NCI-H510A (cell line): ENCODE data around the gene NXN.

Source experiments
- DNase-seq: peaks from one replicate; lab custom pipeline; 2025; lab: John Stamatoyannopoulos, UW

The NXN gene

DNA sequence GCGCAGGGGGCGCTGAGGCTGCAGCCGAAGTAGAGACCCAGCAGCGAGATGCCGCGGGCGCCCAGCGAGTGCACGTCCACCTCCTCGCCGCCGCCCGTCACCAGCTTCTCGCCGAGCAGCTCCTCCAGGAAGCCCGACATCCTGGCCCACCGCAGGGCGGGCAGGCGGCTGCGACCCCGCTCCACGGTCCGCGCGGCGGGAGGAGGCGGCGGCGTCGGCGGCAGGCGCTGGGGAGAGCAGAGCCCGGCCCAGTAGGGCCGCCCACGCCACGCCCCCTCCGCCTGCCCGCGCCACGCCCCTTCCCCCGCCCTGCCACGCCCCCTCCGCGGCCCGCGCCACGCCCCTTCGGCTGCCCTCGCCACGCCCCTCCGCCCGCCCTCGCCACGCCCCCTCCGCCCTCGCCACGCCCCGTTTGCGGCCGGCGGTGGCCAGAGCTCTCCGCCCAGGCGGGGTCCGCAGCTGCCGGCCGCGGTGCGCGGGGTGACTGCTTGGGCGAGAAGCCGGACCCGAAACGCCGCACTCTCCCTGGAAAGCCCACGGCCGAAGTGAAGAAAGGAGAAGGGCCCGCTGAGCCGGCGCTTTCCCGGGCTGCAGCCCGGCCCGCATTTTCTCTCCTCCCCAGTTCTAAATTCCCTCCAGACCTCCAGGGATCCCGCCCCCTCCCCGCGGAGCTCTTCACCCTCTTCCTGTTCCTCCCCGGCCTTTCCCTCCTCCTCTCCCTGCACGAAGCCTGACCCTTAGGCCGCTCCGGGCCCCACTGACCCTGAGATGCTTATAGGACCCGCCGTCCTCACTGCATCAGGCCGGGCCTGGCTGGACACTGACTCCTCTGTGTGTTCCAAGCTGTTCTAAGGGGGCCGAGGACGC lies at the start of gene NXN:
Gene NXN (minus strand): TSS at position 238 of the 867 bp plus-strand sequence.
- DNase-seq = peak; percentile 29

DNA sequence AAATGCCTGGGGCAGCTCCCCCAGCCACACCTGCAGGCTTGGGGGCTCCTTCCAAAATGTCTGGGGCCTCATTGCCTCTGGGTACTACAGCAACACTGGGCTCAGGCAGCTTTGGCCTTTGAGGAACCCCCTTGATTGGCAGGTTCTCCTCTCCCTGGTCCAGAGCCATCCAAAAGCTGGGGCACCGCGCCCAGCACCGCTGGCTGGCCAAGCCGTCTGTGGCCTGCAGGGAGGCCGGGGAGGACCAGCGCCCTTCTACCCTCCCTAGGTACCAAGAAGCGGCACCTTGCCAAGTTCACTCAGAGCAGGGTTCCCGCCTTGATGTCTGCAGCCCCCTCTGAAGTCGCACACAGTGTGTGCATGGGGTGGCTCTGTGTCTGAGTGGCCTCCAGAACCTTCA lies 47.5 kb upstream of the NXN start:
- DNase-seq = no peak

DNA sequence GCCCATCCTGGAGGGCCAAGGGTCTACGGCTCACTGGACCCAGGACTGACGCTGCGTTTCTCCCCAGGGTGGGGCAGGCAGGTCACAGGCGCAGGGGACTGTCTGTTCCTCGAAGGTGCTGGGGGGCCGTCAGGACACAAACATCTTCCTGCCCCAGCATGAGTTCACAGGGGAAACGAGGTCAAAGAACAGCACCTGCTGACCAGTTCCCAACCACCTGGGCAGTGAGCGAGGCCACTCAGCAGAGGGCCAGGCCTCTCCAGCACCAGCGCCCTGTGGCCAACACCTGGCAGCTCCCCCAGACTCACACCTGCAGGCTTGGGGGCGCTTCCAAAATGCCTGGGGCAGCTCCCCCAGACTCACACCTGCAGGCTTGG lies 47.0 kb upstream of the NXN start:
- DNase-seq = no peak

DNA sequence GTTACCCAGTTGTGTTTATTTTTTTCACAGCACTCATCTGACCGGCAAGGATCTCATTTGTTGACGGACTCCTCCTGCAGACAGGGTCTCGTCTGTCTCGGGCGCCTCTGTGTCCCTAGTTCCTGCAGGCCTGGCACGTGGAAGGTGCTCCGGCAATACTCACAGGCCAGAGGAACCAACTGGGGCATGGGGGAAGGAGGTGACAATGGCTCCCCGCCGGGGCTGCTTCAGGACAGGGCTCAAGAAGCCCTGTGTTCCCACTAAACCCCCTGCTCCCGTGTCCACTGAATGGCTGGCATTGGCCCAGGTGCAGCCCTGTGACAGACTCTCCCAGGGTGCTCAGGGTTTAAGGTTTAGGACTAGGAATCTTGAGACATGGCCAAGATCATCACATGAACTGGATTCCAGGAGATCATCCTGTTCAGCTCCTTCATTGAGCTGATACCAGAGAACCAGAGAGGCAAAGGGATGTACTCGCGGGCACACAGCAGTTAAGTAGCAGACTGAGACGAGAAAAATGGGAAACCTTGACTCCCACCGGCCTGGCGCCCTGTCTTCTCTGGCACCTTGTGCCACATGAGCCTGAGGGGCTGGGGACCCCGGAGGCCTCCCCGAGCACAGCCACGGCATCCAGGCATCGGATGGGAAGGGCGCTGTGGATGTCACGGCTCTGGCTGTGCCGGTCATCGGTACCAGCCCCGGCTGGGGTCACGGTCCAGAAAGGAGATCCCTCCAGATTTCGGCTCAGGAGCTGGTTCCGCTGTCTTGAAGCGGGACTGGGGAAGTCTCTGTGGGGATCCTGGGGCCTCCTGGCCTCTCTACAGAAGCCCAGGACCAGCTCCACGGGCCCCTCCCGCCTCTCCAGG lies 46.4 kb upstream of the NXN start:
- DNase-seq = no peak

DNA sequence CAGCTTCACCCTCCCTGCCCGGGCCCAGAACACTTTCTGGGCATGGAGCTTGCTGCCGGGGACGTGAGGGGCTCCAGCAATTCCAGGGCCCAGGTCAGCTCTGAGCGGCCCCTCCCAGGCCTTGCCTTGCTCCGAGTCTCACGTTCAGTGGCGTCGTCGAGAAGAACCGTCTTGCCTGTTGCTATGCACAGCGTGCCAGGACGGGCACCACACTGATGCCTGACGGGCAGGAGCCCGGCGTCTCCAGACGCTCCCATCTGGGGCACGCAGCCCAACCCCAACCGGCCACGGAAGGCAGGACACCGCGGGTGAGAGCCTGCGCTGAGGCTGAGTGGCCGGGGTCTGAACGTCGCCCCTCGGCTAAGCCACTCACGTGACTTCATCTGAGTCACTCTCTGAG lies 44.5 kb upstream of the NXN start:
- no peak for DNase-seq

DNA sequence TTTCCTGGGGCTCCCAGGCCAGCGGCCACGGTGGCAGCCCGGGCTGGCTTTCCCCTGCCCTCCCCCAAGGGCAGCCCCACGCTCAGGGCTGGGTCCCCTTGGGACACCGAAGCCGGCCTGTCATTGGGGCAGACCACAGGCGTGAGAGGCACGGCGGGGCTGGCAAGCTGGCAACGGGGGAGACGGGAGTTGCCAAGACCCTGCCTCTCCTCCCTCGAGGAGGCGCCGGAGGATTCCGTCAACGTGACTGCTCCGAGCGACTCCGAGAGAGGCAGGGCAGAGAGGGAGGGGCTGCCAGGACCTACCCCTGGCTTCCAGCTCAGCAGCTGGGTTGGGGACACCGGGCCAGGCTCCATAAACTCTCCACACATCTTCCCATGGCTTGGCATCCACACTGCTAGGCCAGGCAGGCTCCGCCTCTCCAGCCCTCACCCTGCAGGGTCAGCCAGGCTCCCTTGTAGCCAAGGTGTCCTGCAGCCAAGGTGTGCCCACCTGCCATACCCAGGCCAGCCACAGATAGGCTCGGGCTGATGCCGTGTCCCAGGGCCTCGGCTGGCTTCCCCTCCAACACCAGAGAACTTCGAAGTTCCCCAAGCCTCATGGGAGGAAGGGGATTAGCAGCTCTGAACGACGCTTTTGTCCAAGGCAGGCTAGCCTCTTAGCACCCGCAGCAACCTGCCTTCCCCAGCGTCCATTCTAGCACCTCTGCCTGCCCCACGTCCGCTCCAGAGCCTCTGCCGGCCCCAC lies 42.9 kb upstream of the NXN start:
- DNase-seq = no peak

DNA sequence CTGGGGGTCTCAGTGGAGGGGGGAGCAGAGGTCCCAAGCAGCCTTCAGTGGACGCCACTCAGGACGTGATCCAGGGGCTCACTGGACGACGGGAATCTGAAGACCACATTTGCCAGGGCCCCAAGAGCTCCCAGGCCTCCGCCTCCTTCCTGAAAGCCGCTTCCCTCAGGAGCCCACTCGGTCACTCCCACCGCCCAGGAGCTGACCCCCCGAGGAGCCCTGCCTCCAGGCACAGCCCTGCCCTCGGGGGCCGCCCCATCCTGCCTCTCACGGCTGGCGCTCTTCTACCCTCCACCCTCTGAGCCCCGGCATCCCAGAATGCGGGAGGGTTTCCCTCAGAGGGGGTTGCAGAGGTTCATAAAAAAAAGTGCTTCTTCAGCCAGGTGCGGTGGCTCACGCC lies 41.6 kb upstream of the NXN start:
- DNase-seq = no peak

DNA sequence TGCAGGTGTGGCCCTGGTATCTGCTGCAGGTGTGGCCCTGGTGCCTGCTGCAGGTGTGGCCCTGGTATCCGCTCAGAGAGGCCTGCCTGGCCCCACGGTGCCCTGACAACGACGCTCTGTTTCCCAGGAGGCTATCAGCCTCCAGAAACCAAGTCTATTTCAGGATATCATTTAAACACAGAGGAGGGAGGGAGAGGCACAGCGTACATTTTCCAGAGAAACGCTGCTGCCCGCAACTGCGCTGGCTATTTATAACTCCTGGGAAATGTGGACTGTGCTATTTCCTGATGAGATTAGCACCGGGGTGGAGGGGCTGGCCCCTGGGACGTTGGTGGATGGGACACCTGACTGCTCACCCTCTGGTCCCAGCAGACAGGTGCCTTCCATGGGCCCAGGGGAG lies 39.9 kb upstream of the NXN start:
- DNase-seq = no peak

DNA sequence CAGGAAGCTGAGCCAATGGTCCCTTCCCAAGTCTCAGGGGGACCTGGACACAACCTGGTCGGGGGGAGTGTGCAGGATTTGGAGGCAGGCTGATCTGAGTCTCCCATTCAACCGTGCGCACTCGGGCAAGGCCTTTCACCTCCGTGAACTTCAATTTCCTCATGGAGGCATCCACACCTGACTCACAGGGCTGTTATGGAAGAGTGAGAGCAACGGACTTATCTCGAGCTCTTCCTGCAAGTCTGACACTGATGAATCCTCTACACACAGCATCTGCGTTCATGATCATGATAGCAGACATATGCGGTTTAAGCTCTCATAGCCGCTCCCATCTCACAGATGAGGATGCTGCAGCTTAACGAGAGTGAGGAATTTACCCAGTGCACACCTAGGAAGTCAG lies 39.0 kb upstream of the NXN start:
- DNase-seq = no peak

DNA sequence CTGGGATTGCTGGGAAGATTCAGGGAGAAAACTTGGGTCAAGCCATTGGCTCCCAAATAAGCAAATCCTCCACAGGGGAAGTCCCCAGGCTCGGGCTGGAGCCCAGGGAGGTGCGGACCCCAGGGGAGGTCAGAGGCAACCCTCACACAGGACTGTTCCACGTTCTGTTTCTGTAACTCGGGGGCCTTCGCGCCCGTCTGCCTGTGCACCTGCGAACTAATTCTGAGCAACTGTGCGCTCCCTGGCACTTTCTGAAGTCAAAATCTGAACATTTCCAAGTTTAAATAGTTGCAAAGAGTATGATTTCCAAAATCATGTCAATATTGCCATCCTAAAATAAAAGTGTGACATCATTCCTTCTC lies 34.1 kb upstream of the NXN start:
- no peak for DNase-seq

DNA sequence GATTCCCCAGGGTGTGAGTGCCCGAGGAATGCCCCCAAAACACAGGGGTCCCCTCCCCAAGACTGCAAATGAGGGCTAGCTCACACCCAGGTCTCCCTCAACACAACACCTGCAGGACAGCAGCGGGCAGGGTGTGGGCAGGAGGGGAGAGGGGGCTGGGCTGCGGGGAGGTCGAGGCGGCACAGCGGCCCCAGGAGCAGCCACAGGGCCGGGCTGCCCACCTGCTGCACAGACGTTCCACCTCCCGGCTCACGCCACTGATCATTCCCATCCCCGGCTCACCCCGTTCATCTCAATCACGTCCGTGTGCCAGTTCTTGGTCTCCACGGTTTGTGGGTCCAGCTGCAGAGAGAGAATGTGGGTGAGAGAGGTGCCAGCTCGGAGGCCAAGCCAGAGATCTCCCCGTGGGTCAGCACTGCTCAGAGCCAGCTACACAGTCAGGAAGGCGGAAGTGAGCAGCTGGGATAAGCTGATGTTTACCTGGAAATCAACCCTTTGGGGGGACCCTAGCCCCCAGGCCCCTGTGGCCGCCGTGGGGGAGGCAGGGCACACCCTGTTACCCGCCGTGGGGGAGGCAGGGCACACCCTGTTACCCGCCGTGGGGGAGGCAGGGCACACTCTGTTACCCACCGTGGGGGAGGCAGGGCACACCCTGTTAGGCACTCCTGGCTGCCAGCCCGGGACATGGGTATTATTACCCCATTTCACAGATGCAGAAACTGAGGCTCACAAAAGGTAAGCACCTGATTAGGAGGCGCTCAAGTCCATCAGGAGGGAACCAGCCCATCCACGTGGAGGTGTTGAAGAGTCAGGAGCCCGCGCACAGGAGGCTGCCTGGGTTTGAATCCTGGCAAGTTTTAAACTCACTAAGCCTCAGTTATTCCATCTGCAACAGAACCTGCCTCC lies 33.5 kb upstream of the NXN start:
- no peak for DNase-seq

DNA sequence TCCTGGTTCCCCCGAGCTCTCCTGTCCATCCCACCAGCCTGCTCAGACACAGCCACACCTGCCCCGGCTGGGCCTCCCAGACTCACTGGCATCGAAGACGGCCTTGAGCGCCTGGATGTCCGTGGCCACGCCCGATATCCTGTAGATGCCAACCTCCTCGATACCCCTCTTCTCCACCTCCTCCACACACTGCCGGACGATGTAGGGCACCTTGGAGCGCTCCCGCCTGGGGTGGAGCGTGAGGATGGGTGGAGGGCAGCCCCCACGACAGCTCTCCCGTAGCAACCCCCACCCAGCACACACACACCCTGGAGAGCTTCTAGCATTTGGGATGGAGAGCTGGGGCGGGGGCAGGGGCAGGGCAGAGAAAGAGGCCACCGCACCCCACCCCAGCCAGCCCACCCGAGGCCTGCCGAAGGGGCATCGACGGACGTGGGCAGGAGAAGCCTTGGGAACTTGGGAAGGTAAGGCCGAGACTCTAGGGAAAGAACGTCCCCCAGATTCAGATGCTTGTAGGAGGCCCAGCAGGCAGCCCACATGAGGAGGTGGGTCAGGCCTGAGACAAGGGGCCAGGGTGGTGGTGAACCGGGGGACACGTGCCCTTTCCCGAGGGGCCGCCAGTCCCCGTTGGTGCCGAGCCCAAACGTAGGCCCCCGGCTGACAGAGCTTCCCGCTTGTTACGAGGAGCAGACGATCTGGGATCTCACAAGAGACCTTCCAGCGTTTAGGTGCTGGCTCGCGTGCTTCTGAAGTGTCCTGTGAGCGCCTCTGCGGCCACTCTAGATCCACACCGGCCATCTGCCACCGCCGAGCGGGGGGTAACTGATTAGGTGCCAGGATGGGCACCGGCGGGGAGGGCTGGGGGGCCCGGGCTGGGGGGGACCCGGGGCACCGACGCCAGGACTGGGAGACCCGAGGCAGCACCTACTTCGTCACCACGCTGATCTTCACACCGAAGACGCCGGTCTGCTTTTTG lies 32.5 kb upstream of the NXN start:
- DNase-seq = no peak

DNA sequence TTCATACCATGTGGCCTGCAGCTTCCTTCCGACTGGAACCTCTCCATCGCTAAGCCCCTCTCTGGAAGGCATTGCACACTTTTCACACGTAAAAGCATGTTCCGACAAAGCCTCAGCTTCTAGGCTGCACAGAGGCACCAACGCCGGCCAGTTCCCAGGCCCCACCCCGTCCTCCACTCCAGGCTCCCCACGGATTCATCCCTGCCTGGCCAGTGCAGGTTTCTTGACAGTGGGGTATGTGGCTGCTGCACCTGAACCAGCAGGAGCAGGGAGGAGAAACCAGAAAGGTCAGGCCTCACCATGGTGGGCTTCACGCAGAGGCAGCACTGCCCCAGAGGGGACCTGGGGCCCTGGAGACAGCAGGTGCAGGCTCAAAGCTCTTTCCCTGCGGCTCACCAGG lies 31.6 kb upstream of the NXN start:
- no peak for DNase-seq

DNA sequence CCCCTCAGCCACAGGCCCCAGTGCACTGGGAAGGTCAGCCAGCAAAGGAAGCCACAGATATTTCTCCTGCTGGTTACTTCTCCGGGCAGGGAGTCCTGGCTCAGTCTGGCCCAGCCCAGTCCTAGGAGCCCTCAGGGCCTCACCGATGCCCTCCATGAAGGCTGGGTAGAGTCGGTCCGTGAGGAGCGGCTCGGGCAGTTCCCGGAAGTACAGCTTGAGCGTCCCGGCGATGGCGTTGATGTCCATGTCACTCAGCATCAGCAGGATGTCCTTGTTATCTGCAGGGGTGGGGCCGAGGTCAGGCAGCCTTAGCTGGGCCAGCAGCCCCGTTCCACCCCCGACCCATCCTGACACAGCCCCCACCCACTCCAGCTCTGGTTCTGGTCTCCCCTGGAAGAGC lies 31.0 kb upstream of the NXN start:
- DNase-seq = no peak

DNA sequence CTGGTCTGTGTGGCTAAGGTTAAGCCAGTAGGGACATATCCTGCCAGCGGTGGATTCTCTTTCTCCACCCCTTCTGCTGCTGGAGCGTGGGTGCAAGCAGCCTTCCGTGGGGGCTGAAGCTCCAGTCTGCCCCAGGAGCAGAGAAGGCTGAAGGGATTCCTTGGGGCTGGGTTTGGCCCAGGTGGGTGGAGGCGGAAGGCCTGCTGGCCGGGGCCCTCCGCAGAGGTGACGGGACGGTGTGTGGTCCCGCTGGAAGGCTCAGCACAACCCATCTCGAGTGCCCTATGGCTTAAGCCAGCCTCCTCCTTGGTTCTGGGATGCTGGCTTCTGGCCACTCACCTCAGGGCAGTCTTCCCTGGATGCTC lies 30.5 kb upstream of the NXN start:
- DNase-seq = no peak

DNA sequence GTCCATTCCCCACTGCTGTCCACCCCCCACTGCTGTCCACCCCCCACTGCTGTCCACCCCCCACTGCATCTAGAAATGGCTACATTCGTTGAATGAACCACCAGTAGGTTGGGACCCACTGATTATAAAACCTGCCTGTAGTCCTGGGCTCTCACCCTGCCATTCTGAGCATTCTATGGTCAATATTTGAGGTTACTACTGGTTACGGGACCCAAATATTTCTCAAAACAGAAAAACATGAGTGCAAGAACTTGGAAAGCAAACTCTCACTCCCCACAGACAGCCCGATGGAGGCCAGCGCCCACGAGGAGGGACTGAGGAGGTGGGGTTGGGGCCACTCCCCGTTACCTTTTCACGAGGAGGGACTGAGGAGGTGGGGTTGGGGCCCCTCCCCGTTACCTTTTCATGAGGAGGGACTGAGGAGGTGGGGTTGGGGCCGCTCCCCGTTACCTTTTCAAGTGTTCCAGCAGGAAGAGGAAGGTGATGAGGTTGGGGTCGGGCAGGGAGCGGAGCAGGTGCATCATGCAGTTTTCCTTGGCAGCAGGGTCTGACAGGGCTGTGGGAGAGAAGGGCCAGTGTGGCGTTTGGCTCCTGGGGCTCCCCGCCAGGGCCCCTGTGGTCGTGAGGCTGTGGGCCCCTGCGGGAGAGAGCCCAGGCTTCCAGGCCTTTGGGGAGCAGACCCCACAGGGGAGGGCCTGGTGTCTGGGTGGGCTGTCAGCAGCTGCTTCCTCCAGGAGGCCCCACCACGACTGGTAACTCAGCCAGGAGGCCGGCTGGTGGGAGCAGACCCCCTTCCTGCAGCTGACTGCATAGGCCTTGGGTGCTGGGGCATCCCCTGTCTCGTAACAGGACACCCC lies 29.9 kb upstream of the NXN start:
- DNase-seq = no peak

DNA sequence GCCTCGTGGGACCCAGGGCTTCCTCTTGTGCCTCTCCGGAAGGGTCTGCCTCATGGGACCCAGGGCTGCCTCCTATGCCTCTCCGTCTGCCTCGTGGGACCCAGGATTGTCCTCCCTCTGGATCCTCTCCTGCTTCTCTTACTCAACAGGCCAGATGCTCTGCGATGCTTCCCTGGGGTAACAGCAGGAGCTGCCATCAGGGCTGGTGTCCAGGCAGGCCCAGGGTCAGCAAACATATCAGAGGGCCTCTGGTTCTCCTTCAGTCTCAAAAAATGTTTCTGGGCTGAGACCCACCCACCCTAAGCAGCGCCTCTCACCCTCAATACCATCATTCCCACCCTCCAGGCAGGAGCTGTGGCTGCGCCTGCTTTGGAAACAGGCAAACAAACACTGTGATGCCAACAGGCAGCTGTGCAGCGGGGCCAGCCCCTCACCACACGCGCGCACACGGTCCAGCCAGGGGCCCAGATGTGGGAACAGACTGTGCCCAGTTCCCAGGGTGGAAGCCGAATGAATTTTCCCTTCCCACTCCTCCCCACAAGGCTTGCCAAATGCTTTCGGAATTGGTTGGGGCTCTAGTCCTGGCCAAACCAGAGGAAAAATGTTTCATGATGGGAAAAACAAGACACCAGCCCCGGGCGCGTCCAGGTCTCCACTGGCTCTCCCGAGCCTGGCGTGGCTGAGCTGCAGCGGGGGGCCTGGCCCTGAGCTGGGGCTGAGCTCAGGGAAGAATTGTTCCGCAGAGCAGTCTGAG lies 28.6 kb upstream of the NXN start:
- DNase-seq = no peak

DNA sequence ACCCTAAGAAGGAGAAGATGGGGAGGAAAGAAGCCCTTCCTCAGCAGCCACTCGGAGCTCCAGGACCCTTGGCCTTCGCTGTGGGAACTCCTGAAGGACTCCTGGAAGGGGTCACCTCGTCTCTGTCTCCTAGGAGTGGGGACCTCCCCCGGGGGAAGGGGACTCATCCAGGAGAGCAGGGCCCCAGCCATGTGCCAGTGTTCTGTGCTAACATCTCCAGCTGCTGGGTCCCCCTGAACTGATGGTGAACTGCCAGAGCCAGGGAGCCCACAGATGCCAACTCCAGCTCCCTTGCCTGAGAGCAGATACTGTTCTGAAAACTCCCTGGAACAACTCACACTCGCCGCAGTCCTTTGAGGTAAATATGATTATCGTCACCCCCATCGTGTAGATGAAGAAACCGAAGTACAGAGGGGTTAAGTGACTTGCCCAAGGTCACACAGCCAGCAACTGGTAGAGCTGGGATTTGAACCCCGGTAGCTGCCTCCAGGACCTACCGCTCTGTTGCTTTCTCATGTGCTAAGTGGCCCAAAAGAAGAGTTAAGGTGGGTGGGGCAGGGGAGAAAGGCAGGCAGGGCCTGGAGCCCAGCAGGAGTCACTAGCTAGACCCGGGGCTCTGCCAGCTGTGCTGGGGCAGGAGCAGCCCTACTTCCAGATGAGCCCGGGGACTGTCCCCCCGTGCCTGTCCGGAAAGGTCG lies 27.9 kb upstream of the NXN start:
- DNase-seq = no peak
